Ammon's horn (tissue), 1 donor: ENCODE results near the gene UBB.
A peak's percentile ranks its signal among the peaks of the same experiment; 100 is the strongest.
"Not testable (repeated sequence)": the region's sequence is repeated elsewhere in the genome, so short reads cannot be mapped to it uniquely, and the experiment has no call there.

Experiments used
- DNase-seq: peaks from one replicate; pipeline ENCODE4 v3.0.0-alpha.2; 2016; ENCODE audit warnings: low spot score

Gene UBB

DNA sequence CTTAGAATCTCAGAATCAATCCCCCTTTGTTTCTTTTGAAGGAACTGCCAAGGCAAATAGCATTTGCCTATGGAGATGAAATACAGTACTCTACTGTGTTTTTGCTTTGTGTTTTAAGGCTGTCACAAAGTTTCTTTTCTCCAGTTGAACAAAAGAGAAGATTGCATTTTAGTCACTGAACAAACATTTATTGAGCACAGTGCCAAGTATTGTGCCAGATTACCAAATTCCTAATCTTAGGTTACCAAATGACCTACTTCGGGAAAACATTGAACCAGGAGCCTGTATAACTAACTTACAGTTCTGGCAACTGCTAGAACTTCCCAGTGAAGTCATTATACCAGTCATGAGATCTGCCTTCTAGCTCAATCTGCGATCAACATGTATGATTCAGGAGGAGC is 3.0 kb upstream of the UBB start:
- peak; percentile 66 for DNase-seq

DNA sequence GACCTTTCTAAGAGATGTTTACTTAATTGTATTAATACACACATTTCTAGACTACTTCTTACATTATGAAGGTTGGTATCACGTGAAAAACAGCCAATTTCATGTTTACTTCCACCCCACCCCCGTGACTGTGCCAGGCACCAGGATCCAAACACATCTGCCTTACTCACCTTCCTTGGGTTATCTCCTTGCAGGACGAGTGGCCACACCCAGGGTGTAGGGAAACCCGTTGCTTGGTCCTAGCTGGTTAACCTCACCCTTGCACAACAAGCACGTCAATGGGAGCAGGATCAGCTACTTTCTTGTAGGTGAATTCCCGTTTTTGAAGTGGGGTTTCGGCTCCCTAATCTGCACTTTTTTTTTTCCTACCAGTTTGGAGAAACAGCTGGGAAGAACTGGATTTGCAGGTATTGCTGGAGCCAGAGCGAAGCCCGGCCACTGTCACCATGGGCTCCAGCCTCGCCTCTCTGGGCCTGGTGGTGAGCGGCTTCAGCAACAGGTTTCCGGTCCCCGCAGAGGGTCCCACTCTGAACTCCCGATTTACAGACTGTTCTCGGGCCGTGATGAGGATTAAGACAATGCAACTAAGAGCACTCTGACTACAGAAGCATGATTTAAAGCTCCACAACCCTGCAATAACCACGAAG is 2.1 kb upstream of the UBB start:
- no peak for DNase-seq

DNA sequence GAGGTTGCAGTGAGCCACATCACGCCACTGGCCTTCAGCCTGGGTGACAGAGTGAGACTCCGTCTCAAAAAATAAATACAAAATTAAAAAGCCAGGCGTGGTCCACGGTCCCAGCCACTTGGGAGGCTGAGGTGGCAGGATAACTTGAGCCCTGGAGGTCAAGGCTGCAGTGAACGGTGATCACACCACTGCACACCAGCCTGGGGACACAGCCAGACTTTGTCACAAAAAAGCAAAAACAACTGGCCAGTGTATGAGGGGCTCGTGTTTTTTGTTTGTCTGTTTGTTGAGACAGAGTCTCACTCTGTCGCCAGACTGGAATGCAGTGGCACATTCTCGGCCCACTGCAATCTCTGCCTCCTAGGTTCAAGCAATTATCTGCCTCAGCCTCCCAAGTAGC is 1.2 kb upstream of the UBB start:
- no peak for DNase-seq

- DNase-seq = peak; percentile 40
These were observed 567 bp downstream of the UBB start for GRCh38 chr17:16381496-16381820.

DNA sequence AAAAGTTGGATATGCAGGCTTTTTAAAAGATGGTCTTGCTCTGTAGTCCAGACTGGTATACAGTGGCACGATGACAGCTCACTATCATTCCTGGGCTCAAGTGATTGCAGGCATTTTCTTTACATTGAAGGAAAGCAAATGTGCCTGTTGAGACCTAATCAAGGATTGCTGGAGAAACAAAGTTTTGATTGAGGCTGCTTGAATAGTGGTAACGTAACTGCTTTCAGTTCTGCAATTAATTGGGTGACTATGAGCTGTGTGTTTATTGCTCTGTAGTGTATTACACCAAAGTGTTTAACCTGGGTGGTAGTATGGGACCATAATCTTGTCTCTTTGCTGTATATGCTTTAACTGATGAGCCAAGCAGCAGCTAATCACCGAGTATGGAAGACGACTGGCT is 2.3 kb downstream of the UBB start:
- no peak for DNase-seq

- DNase-seq = no peak
These were observed 2.9 kb downstream of the UBB start for GRCh38 chr17:16383772-16384287.

DNA sequence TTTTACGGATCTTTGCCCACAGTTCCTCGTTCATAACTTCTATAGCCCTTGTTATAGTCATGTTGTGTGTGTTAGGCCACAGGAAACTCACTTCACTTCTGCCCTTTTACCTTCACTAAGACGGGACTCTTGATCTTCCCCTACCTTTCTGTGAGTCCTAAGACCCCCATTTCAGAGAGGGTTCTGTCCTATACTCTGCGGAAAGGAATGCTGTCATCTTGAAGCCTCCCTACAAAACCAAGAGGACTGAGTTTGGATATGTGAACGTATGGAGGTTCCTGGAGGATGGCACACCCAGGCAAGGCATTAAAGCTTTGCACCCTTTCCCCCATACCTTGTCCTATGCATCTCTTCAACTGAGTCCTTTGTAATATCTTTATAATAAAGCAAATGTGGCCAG is 3.7 kb downstream of the UBB start:
- no peak for DNase-seq

DNA sequence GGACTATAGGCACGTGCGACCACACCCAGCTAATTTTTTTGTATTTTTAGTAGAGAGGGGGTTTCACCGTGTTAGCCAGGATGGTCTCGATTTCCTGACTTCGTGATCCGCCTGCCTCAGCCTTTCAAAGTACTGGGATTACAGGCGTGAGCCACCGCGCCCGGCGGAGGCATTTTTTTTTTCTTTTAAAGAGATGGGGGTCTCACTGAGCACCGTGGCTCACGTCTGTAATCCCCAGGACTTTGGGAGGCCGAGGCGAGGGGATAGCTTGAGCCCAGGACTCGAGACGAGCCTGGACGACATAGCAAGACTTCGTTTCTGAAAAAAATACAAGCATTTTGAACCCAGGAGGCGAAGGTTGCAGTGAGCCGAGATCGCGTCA is 5.2 kb downstream of the UBB start:
- DNase-seq = not testable (repeated sequence)

GRCh38 chr17:16391451-16391850 is 10.6 kb downstream of the UBB start:
- no peak for DNase-seq

DNA sequence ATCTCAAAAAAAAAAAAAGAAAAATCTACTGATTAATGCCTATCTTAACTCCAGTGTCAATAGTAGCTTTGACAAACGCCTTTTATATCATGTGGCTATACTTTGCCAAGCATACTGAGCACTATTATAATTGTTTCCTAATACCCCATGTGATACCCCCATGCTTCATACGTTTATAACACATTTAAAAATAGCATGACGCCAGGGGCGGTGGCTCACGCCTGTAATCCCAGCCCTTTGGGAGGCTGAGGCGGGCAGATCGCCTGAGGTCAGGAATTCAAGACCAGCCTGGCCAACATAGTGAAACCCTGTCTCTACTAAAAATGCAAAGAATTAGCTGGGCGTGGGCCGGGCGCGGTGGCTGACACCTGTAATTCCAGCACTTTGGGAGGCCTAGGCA is 11.6 kb downstream of the UBB start:
- not testable (repeated sequence) for DNase-seq

GRCh38 chr17:16395887-16396286 is 15.0 kb downstream of the UBB start:
- not testable (repeated sequence) for DNase-seq

DNA sequence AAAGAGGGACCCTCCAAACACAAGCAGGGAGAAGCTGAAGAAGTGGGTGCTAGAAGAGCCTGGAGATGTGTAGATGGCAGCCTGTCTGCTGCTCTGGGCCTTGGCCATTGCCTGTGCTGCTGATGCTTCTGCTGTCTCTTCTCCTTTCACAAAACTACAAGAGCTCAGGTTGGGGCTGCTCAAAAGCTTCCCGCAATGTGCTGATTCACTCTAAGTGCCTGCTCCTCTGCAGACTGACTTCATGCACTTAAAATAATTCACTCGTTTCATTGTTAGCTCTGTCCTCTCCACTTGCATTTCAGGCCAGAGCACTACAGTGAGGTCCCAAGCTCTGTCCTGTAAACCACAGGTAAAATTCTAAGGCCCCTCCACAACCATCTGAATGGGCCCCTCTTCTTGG is 15.8 kb downstream of the UBB start:
- DNase-seq = not testable (repeated sequence)

DNA sequence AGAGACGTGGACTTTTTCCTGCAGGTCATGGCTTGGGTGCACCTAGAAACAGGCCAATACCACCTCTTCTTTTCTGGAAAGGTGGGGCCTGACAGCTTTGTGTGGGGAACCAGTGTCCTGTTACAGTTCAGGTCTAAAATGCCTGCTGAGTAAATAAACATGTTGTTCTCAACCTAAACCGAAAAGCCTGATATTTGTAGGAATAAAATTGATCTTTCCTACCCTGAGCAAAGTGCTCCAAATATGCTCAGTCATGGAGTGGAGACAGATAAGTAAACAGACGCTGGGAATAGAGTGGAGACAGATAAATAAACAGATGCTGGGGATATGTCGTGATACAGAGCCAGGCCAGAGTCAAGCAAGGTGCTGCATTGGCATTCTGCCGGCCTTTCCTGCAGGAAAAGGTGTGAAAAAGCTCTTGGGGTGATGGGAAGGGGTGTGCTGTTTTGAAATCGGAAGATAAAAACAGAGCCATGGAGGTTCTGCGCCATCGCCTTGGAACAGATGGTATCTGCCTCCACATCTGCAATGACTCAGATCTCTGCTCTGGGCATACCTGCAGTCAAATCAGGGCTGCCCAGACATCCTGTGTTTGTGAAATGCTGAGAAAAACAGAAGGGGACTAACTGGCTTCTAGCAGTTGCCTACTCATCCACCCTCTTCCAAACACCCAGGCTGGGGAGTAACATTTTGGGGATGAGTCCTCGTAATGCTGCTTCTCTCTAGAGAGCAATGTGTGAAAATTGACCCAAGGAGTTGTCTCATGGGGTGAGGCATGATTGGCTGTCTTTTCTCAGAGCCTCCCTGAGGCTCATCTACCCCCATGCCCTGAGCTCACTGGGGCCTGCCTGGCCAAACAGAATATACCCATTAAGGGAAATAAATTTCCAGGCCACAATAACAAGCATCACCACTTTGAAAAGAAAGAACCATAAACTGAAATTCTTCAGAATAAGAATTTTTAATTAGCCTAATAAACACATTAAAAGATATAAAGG is 17.7 kb downstream of the UBB start:
- no peak for DNase-seq

GRCh38 chr17:16403847-16404246 is 23.0 kb downstream of the UBB start:
- not testable (repeated sequence) for DNase-seq

GRCh38 chr17:16406742-16407674 is 26.1 kb downstream of the UBB start:
- no peak for DNase-seq

- DNase-seq = peak; percentile 76
These were observed 27.2 kb downstream of the UBB start for GRCh38 chr17:16407911-16408588.

- DNase-seq = no peak
These were observed 34.4 kb downstream of the UBB start, which contains the start of gene TRPV2 for GRCh38 chr17:16415031-16415924. TSS of gene TRPV2 (plus strand) at chr17:16415571. CDS start at chr17:16417669, 2,098 bp downstream.

DNA sequence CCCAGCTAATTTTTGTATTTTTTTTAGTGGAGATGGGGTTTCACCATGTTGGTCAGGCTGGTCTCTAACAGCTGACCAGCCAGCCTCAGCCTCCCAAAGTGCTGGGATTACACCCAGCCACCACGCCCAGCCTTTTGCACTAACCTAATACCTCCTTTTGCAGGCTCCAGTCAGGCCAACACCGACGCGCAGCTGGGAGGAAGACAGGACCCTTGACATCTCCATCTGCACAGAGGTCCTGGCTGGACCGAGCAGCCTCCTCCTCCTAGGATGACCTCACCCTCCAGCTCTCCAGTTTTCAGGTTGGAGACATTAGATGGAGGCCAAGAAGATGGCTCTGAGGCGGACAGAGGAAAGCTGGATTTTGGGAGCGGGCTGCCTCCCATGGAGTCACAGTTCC is 36.5 kb downstream of the UBB start:
- DNase-seq = no peak

DNA sequence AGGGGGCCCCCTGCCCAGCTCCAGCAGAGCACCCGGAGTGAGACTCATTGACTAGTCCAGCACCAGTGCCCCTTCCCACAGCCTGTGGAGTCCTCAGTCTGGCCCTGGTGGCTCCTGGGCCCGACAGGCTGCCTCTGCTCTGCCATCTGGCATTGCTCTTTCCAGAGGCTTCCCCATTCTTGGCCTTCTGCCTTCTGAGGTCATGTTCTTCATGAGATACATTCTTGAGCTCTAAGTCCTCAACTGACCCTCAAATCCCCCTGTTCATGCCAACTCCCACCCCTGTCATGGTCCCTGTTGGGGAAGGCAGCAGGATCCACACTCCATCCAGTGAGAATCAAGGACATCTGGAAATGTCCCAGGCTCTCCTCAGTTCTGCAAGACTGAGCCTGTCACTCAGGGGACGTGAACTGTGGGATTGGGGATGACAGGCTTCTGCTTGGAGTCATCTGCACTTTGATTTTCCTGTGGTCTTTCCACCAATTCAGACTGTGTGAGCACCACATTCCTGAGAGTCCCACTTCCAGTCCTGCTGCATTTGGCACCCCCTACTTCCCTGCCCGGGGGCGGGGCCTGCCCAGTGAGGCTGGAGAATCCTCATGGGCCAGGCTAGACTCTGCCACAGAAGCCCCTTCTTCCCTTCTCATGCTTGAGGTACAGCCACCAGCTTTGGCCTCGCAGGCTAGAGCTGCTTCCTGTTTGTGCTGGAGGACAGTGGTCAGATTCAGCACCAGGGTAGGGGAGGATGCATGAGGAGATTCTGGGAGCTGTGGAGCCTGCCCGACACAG is 37.2 kb downstream of the UBB start:
- no peak for DNase-seq

GRCh38 chr17:16418685-16419068 is 37.8 kb downstream of the UBB start:
- DNase-seq = no peak
